Measurements from ENCODE around the gene CNTROB.

- TF ChIP-seq CTCF (IDR thresholded peaks at IDR 0.05) (no peak), POLR2A (IDR thresholded peaks at IDR 0.05) (no peak)
Measured at GRCh38 chr17:7982173-7982572, 50.2 kb downstream of the CNTROB start.

Data from body of pancreas (tissue), 4 donors.